ENCODE measurements around the gene EPB41L5. TPM values are rescaled to one million over a fixed set of nuclear protein-coding genes. Genes with fewer than 3 reads are reported as not detected.

The EPB41L5 gene
- total and polyA plus RNA-seq, 10 of the 15 experiments (the other 5 are each of a cell fraction or from before 2014, with no cell fraction given), result 2.1 to 20.4 (median 8.2) TPM

- TF ChIP-seq IRF5 (IDR thresholded peaks at IDR 0.05; ENCODE audit: borderline replicate concordance) (no peak), CTCF (IDR thresholded peaks at IDR 0.05 in 2 of 3, conservative IDR thresholded peaks at IDR 0.05 in 1 of 3; ENCODE audit: control insufficient read depth in 2 of 3, extremely low read depth in 1 of 3, insufficient read depth in 1 of 3, low read depth in 3 of 3, low read length in 3 of 3) (peak in 2 of 3 experiments; percentile 9 to 50; a peak in 2 of 6 replicates), ZNF622 (IDR thresholded peaks at IDR 0.05) (no peak), POLR2AphosphoS5 (IDR thresholded peaks at IDR 0.05; ENCODE audit: low read length) (no peak)
- TF ChIP-seq, protein P1, sequence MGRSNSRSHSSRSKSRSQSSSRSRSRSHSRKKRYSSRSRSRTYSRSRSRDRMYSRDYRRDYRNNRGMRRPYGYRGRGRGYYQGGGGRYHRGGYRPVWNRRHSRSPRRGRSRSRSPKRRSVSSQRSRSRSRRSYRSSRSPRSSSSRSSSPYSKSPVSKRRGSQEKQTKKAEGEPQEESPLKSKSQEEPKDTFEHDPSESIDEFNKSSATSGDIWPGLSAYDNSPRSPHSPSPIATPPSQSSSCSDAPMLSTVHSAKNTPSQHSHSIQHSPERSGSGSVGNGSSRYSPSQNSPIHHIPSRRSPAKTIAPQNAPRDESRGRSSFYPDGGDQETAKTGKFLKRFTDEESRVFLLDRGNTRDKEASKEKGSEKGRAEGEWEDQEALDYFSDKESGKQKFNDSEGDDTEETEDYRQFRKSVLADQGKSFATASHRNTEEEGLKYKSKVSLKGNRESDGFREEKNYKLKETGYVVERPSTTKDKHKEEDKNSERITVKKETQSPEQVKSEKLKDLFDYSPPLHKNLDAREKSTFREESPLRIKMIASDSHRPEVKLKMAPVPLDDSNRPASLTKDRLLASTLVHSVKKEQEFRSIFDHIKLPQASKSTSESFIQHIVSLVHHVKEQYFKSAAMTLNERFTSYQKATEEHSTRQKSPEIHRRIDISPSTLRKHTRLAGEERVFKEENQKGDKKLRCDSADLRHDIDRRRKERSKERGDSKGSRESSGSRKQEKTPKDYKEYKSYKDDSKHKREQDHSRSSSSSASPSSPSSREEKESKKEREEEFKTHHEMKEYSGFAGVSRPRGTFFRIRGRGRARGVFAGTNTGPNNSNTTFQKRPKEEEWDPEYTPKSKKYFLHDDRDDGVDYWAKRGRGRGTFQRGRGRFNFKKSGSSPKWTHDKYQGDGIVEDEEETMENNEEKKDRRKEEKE (IDR thresholded peaks at IDR 0.05), result no peak
These were observed 215.6 kb downstream of the EPB41L5 start (continued) for GRCh38 chr2:120228503-120228902.

Small RNAs within 50 kb of the gene (small RNA-seq; reads per million reads assigned to genes)
- gene MTND4LP14 (not detected), gene RF00019 (not detected)

Other genes starting within 250 kb of the EPB41L5 start
- 17.2 and 18.0 TPM in 2 replicates for gene TMEM185B, start 210.3 kb downstream of the EPB41L5 start, total RNA-seq (2014; rRNA removed)
- gene TMEM185B, start 210.3 kb downstream of the EPB41L5 start, total RNA-seq (2014; rRNA removed; fragmentation: Illumina TruSeq; extraction: Trizol), result 7.3 and 7.6 TPM in 2 replicates
- gene TMEM185B, start 210.3 kb downstream of the EPB41L5 start, total RNA-seq (2021), result 19.7 and 20.9 TPM in 2 replicates
- 5.5 and 8.7 TPM in 2 replicates for gene TMEM185B, start 210.3 kb downstream of the EPB41L5 start, polyA plus RNA-seq (2011; rRNA removed)
- gene TMEM185B, start 210.3 kb downstream of the EPB41L5 start, polyA plus RNA-seq (2014; fragmentation: Illumina TruSeq; extraction: Trizol), result 18.1 and 19.4 TPM in 2 replicates
- gene TMEM185B, start 210.3 kb downstream of the EPB41L5 start, polyA plus RNA-seq (2014; fragmentation: Nextera tagmentation; extraction: Ambion mirVana), result 1 to 10 TPM; 2.4 to 3.2 TPM
- gene TMEM185B, start 210.3 kb downstream of the EPB41L5 start, polyA plus RNA-seq (2014; rRNA removed), result 12.5 and 14.1 TPM in 2 replicates
- gene TMEM185B, start 210.3 kb downstream of the EPB41L5 start, polyA plus RNA-seq (2016; fragmentation: Nextera tagmentation; extraction: Ambion mirVana), result 10 to 100 TPM; 16.5 to 17.5 TPM
- 21.3 and 26.6 TPM in 2 replicates for gene RALB, start 239.8 kb downstream of the EPB41L5 start, total RNA-seq (2014; rRNA removed)
- 23.5 and 24.7 TPM in 2 replicates for gene RALB, start 239.8 kb downstream of the EPB41L5 start, total RNA-seq (2014; rRNA removed; fragmentation: Illumina TruSeq; extraction: Trizol)
- 21.7 and 22.5 TPM in 2 replicates for gene RALB, start 239.8 kb downstream of the EPB41L5 start, total RNA-seq (2021)
- 39.9 and 58.5 TPM in 2 replicates for gene RALB, start 239.8 kb downstream of the EPB41L5 start, polyA plus RNA-seq (2011; rRNA removed)
- gene RALB, start 239.8 kb downstream of the EPB41L5 start, polyA plus RNA-seq (2014; fragmentation: Illumina TruSeq; extraction: Trizol), result 36.6 and 40.7 TPM in 2 replicates
- gene RALB, start 239.8 kb downstream of the EPB41L5 start, polyA plus RNA-seq (2014; fragmentation: Nextera tagmentation; extraction: Ambion mirVana), result 10 to 100 TPM in 1 of 2 experiments, 1 to 10 TPM in 1; 8.3 to 15.9 TPM
- gene RALB, start 239.8 kb downstream of the EPB41L5 start, polyA plus RNA-seq (2014; rRNA removed), result 18.6 and 23.6 TPM in 2 replicates
- 10 to 100 TPM; 47.6 to 54.0 TPM for gene RALB, start 239.8 kb downstream of the EPB41L5 start, polyA plus RNA-seq (2016; fragmentation: Nextera tagmentation; extraction: Ambion mirVana)

All from GM12878 (cell line).